Mesendoderm (in vitro differentiated cells): ENCODE results near the gene MGAT5.

Experiments
- DNase-seq: peaks from one replicate; pipeline ENCODE4 v3.0.0; 2013
- H2AK5ac ChIP-seq: 2 replicates; pipeline ENCODE4 v1.6.1; 2013; ENCODE audit warnings: low read length, inconsistent platforms
- H2BK120ac ChIP-seq: 2 replicates; pipeline ENCODE4 v1.6.1; 2013; ENCODE audit warnings: low read depth, mild to moderate bottlenecking, low read length, moderate library complexity, mixed read lengths
- H2BK15ac ChIP-seq: replicated peaks from 2 replicates; pipeline ENCODE4 v1.6.1; 2013; ENCODE audit warnings: low read depth, mild to moderate bottlenecking, moderate library complexity
- H2BK5ac ChIP-seq: 2 replicates; pipeline ENCODE4 v1.6.1; 2013; ENCODE audit warnings: low read length, inconsistent platforms
- H3K18ac ChIP-seq: 2 replicates; pipeline ENCODE4 v1.6.1; 2013; ENCODE audit warnings: mild to moderate bottlenecking, low read length, mixed read lengths
- H3K23ac ChIP-seq: one replicate; pipeline ENCODE4 v1.6.1; 2013; ENCODE audit warnings: low read length
- H3K27ac ChIP-seq: 2 replicates; pipeline ENCODE4 v1.5.1; 2013; ENCODE audit warnings: low read depth, mild to moderate bottlenecking, inconsistent platforms, low read length, moderate library complexity
- H3K27me3 ChIP-seq: 2 replicates; pipeline ENCODE4 v1.6.1; 2013; ENCODE audit warnings: low read length, control low read depth, mild to moderate bottlenecking, inconsistent platforms; ENCODE audit not compliant: insufficient read depth, poor library complexity
- H3K36me3 ChIP-seq: 2 replicates; pipeline ENCODE4 v1.6.1; 2013; ENCODE audit warnings: low read length, inconsistent platforms; ENCODE audit not compliant: control insufficient read depth, insufficient read depth
- H3K4ac ChIP-seq: one replicate; pipeline ENCODE4 v1.6.1; 2013; ENCODE audit warnings: low read depth, mild to moderate bottlenecking, low read length, moderate library complexity
- H3K4me1 ChIP-seq: 2 replicates; pipeline ENCODE4 v1.6.1; 2013; ENCODE audit warnings: low read depth, low read length, inconsistent platforms; ENCODE audit not compliant: control insufficient read depth
- H3K4me2 ChIP-seq: 2 replicates; pipeline ENCODE4 v1.6.1; 2013; ENCODE audit warnings: low read length
- H3K4me3 ChIP-seq: 2 replicates; pipeline ENCODE4 v1.5.1; 2013; ENCODE audit warnings: mild to moderate bottlenecking, low read length
- H3K56ac ChIP-seq: one replicate; pipeline ENCODE4 v1.6.1; 2013; ENCODE audit warnings: low read length
- H3K79me1 ChIP-seq: 2 replicates; pipeline ENCODE4 v1.6.1; 2013; ENCODE audit warnings: low read length, inconsistent platforms
- H3K79me2 ChIP-seq: 2 replicates; pipeline ENCODE4 v1.6.1; 2013; ENCODE audit warnings: mild to moderate bottlenecking, low read length; ENCODE audit not compliant: control insufficient read depth, insufficient read depth
- H3K9ac ChIP-seq: 2 replicates; pipeline ENCODE4 v1.6.1; 2013; ENCODE audit warnings: low read length, inconsistent platforms
- H4K5ac ChIP-seq: one replicate; pipeline ENCODE4 v1.6.1; 2013; ENCODE audit warnings: low read length
- H4K8ac ChIP-seq: one replicate; pipeline ENCODE4 v1.6.1; 2013; ENCODE audit warnings: low read depth, mild to moderate bottlenecking, control low read depth, low read length, moderate library complexity
- WGBS: extraction: QIAGEN DNeasy Blood & Tissue Kit; methylation state at CpG from one replicate; pipeline ENCODE4 v1.1.7; 2013; ENCODE audit warnings: low lambda C conversion rate, missing lambda C conversion rate; ENCODE audit not compliant: insufficient coverage; ENCODE audit errors: extremely low coverage; 5-methylcytosine and 5-hydroxymethylcytosine counted together

Gene MGAT5

GRCh38 chr2:134269972-134270735 is 16.3 kb downstream of the MGAT5 start:
- H4K5ac ChIP-seq, result no peak overlapping the region
- no peak overlapping the region for H2BK15ac ChIP-seq
- H2BK5ac ChIP-seq, result no peak overlapping the region
- no peak overlapping the region for H3K9ac ChIP-seq
- no peak overlapping the region for H2BK120ac ChIP-seq
- no peak overlapping the region for H3K56ac ChIP-seq
- H3K79me1 ChIP-seq, result no peaks in the 10 kb centered on the region
- H3K27me3 ChIP-seq, result no peaks in the 10 kb centered on the region
- H3K79me2 ChIP-seq, result no peaks in the 10 kb centered on the region
- DNase-seq, result no peak
- no peak overlapping the region for H3K4me3 ChIP-seq
- no peak overlapping the region for H2AK5ac ChIP-seq
- no peak overlapping the region for H3K18ac ChIP-seq
- no peak overlapping the region for H3K27ac ChIP-seq
- no peak overlapping the region for H3K23ac ChIP-seq
- no peaks in the 10 kb centered on the region for H3K36me3 ChIP-seq
- H4K8ac ChIP-seq, result no peak overlapping the region
- no CpG with 5 or more reads among the region's 7 CpGs for whole genome bisulfite sequencing
- no peaks in the 10 kb centered on the region for H3K4me1 ChIP-seq
- no peak overlapping the region for H3K4me2 ChIP-seq
- no peak overlapping the region for H3K4ac ChIP-seq

- Histone ChIP-seq H3K4me3 (no peak overlapping the region), H3K4ac (no peak overlapping the region), H2BK5ac (no peak overlapping the region), H3K27me3 (no peaks in the 10 kb centered on the region), H4K5ac (no peak overlapping the region), H2AK5ac (no peak overlapping the region), H3K4me2 (no peak overlapping the region), H3K27ac (no peak overlapping the region), H3K56ac (no peak overlapping the region), H3K18ac (no peak overlapping the region), H3K36me3 (no peaks in the 10 kb centered on the region), H3K79me2 (no peaks in the 10 kb centered on the region), H3K23ac (no peak overlapping the region), H2BK120ac (no peak overlapping the region), H2BK15ac (no peak overlapping the region), H3K4me1 (no peaks in the 10 kb centered on the region), H3K79me1 (no peaks in the 10 kb centered on the region), H4K8ac (no peak overlapping the region), H3K9ac (no peak overlapping the region)
- DNase-seq, result no peak
- no CpG with 5 or more reads among the region's 2 CpGs for WGBS
Measured at GRCh38 chr2:134271758-134272157, 17.9 kb downstream of the MGAT5 start.

GRCh38 chr2:134272806-134273205 is 18.9 kb downstream of the MGAT5 start:
- Histone ChIP-seq H3K79me1 (peaks cover 1% of the 10 kb centered on the region), H3K4ac (no peak overlapping the region), H2BK15ac (no peak overlapping the region), H3K4me2 (no peak overlapping the region), H2AK5ac (no peak overlapping the region), H3K23ac (no peak overlapping the region), H2BK120ac (no peak overlapping the region), H3K56ac (no peak overlapping the region), H3K9ac (no peak overlapping the region), H3K18ac (no peak overlapping the region), H3K27me3 (no peaks in the 10 kb centered on the region), H3K4me3 (no peak overlapping the region), H3K79me2 (no peaks in the 10 kb centered on the region), H2BK5ac (no peak overlapping the region), H3K4me1 (no peaks in the 10 kb centered on the region), H4K5ac (no peak overlapping the region), H3K36me3 (no peaks in the 10 kb centered on the region), H4K8ac (no peak overlapping the region), H3K27ac (no peak overlapping the region)
- DNase-seq, result no peak
- WGBS, result no CpG with 5 or more reads among the region's 9 CpGs

GRCh38 chr2:134273256-134273983 is 19.5 kb downstream of the MGAT5 start:
- H4K8ac ChIP-seq, result no peak overlapping the region
- no CpG with 5 or more reads among the region's 4 CpGs for WGBS

GRCh38 chr2:134274121-134274520 is 20.2 kb downstream of the MGAT5 start:
- H3K23ac ChIP-seq, result no peak overlapping the region
- H3K27ac ChIP-seq, result no peak overlapping the region
- H2BK120ac ChIP-seq, result no peak overlapping the region
- no peak overlapping the region for H3K4me3 ChIP-seq
- H3K9ac ChIP-seq, result no peak overlapping the region
- H3K18ac ChIP-seq, result no peak overlapping the region
- H3K4me1 ChIP-seq, result no peaks in the 10 kb centered on the region
- no peaks in the 10 kb centered on the region for H3K79me2 ChIP-seq
- WGBS, result no CpG with 5 or more reads among the region's 3 CpGs
- no peaks in the 10 kb centered on the region for H3K36me3 ChIP-seq
- no peak overlapping the region for H2BK15ac ChIP-seq
- H3K27me3 ChIP-seq, result no peaks in the 10 kb centered on the region
- H3K4ac ChIP-seq, result no peak overlapping the region
- H4K8ac ChIP-seq, result no peak overlapping the region
- H4K5ac ChIP-seq, result no peak overlapping the region
- no peak overlapping the region for H3K56ac ChIP-seq
- no peak overlapping the region for H3K4me2 ChIP-seq
- DNase-seq, result no peak
- no peak overlapping the region for H2BK5ac ChIP-seq
- H3K79me1 ChIP-seq, result peaks cover 1% of the 10 kb centered on the region
- no peak overlapping the region for H2AK5ac ChIP-seq

More at GRCh38 chr2:134273256-134273983, 19.5 kb downstream of the MGAT5 start:
- no peak overlapping the region for H3K4me2 ChIP-seq
- no peaks in the 10 kb centered on the region for H3K4me1 ChIP-seq
- no peak overlapping the region for H2AK5ac ChIP-seq
- no peaks in the 10 kb centered on the region for H3K79me2 ChIP-seq
- H2BK120ac ChIP-seq, result no peak overlapping the region
- no peak overlapping the region for H2BK5ac ChIP-seq
- H3K4me3 ChIP-seq, result no peak overlapping the region
- no peak overlapping the region for H3K27ac ChIP-seq
- H3K27me3 ChIP-seq, result no peaks in the 10 kb centered on the region
- no peak overlapping the region for H3K9ac ChIP-seq
- no peak overlapping the region for H2BK15ac ChIP-seq
- no peak overlapping the region for H3K4ac ChIP-seq
- DNase-seq, result no peak
- no peaks in the 10 kb centered on the region for H3K36me3 ChIP-seq
- no peak overlapping the region for H3K18ac ChIP-seq
- H4K5ac ChIP-seq, result no peak overlapping the region
- H3K79me1 ChIP-seq, result peaks cover 1% of the 10 kb centered on the region
- no peak overlapping the region for H3K56ac ChIP-seq
- no peak overlapping the region for H3K23ac ChIP-seq
